ENCODE measurements around the gene WWC2.

DNA sequence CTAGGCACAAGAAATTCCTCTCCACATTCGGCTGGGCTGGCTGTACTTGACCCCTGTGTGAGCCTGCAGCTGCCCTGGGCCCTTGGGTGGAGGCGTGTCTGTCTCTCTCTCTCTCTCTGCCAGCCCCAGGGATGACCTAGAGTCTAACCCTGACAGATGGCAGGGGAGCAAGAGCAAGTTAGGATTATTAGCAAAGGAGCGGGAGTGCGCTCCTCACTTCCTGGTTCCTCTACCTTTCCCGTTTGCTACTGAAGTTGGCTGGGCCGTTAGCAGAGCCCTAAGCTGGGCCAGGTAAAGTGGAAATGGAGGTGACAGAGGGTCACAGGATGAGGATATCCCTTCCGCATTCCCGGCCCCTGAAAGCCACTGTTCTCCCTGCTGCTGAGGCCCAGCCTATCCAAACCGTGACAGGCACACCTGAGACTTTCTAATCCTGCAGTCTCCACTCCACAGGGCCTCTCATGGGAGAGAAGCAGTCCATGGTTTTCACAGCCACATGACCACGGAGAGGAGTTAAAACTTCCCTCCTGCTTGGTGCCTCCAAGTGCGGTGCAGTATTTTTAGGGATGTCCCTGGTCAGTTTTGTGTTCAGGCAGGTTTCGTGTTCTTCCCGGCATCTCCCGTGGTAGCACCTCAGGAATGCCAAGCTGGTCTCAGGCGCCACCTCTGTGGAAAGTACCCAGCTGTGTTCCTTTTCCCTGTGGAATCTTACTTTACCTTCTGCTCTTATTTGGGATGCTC, 141.7 kb downstream of the WWC2 start:
- TF ChIP-seq CTCF (conservative IDR thresholded peaks at IDR 0.05; ENCODE audit: low read depth in 2 of 2) = no peak
- no peak for TF ChIP-seq REST (IDR thresholded peaks at IDR 0.05; ENCODE audit: unreplicated experiment)
- TF ChIP-seq STAT1 (IDR thresholded peaks at IDR 0.05; ENCODE audit: unreplicated experiment) = no peak
- TF ChIP-seq POLR2AphosphoS5 (IDR thresholded peaks at IDR 0.05; ENCODE audit: low read depth) = no peak
- TF ChIP-seq JUNB (IDR thresholded peaks at IDR 0.05; ENCODE audit: unreplicated experiment) = no peak
- no peak for TF ChIP-seq EZH2 (IDR thresholded peaks at IDR 0.05; ENCODE audit: low read depth, unreplicated experiment)
- no peak for TF ChIP-seq EZH2phosphoT487 (IDR thresholded peaks at IDR 0.05; ENCODE audit: unreplicated experiment)
- TF ChIP-seq, protein P1, sequence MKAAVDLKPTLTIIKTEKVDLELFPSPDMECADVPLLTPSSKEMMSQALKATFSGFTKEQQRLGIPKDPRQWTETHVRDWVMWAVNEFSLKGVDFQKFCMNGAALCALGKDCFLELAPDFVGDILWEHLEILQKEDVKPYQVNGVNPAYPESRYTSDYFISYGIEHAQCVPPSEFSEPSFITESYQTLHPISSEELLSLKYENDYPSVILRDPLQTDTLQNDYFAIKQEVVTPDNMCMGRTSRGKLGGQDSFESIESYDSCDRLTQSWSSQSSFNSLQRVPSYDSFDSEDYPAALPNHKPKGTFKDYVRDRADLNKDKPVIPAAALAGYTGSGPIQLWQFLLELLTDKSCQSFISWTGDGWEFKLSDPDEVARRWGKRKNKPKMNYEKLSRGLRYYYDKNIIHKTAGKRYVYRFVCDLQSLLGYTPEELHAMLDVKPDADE (IDR thresholded peaks at IDR 0.05) = no peak
- no peak for TF ChIP-seq CREB1 (CRISPR knock-in tag; IDR thresholded peaks at IDR 0.05; ENCODE audit: low read depth)
- TF ChIP-seq ZNF331 (CRISPR knock-in tag; IDR thresholded peaks at IDR 0.05; ENCODE audit: low read depth) = no peak
- no peak for TF ChIP-seq ZNF114 (CRISPR knock-in tag; IDR thresholded peaks at IDR 0.05)
